H1 (cell line): ENCODE results near the gene SCP2. TPM values are rescaled to one million over a fixed set of nuclear protein-coding genes. Genes with fewer than 3 reads are reported as not detected.

ENCODE experiments used
- CTCF ChIA-PET: fragments of 300-600 bp; sonication (Branson Sonifier 250); formaldehyde crosslinking; loops from one replicate; lab custom pipeline; 2021; ENCODE audit not compliant: partially characterized antibody; lab: Charles Lee
- POLR2A ChIA-PET: fragments of 300-600 bp; sonication (Branson Sonifier 250); formaldehyde crosslinking; loops from one replicate; lab custom pipeline; 2021; ENCODE audit warnings: inconsistent platforms; ENCODE audit not compliant: partially characterized antibody; lab: Charles Lee
- DNase-seq, 2 experiments: peaks; one replicate each; pipeline versions ENCODE4 v3.0.0 to v3.0.0-alpha.2; 2010 to 2022; ENCODE audit warnings: low spot score in 2 of 2, low read depth in 1 of 2, mixed read lengths in 1 of 2
- FAIRE-seq: peaks from 2 replicates; lab custom pipeline; 2011; peaks lifted over from hg19 to GRCh38; lab: Jason Lieb, UNC
- H2AFZ ChIP-seq: 2 replicates; pipeline ENCODE4 v1.8.1; 2012; ENCODE audit warnings: low read length, inconsistent platforms
- H2AK5ac ChIP-seq: 2 replicates; pipeline ENCODE4 v1.6.1; 2013; ENCODE audit warnings: low read depth, low read length
- H2BK120ac ChIP-seq: replicated peaks from 2 replicates; pipeline ENCODE3; 2013; ENCODE audit warnings: low read depth, low read length, inconsistent platforms
- H2BK12ac ChIP-seq: 2 replicates; pipeline ENCODE4 v1.6.1; 2013; ENCODE audit warnings: low read depth, low read length
- H2BK15ac ChIP-seq: 2 replicates; pipeline ENCODE4 v1.6.1; 2013; ENCODE audit warnings: low read length
- H2BK20ac ChIP-seq: 2 replicates; pipeline ENCODE4 v1.6.1; 2013; ENCODE audit warnings: low read length
- H2BK5ac ChIP-seq: 2 replicates; pipeline ENCODE4 v1.6.1; 2013; ENCODE audit warnings: low read depth, low read length
- H3K14ac ChIP-seq: 2 replicates; pipeline ENCODE4 v1.6.1; 2013; ENCODE audit warnings: inconsistent platforms; ENCODE audit not compliant: insufficient read length
- H3K18ac ChIP-seq: 2 replicates; pipeline ENCODE4 v1.6.1; 2013; ENCODE audit warnings: low read length; ENCODE audit errors: extremely low read depth
- H3K23ac ChIP-seq: 2 replicates; pipeline ENCODE4 v1.6.1; 2013; ENCODE audit warnings: inconsistent platforms; ENCODE audit not compliant: insufficient read length
- H3K23me2 ChIP-seq: 2 replicates; pipeline ENCODE4 v1.6.1; 2013; ENCODE audit warnings: low read depth, low read length
- H3K27ac ChIP-seq: 2 replicates; pipeline ENCODE4 v1.6.1; 2011; ENCODE audit warnings: low read depth, low read length, inconsistent platforms
- H3K27me3 ChIP-seq, 4 experiments: replicated peaks in 1 of 4; 1 replicate in 1 of 4; 2 replicates in 3 of 4; pipeline versions ENCODE4 v1.6.1 to v1.8.1; 2011 to 2013; ENCODE audit warnings: low read length in 3 of 4, mild to moderate bottlenecking in 3 of 4, inconsistent platforms in 2 of 4, mixed read lengths in 2 of 4, moderate library complexity in 1 of 4; ENCODE audit not compliant: control insufficient read depth in 3 of 4, insufficient read depth in 3 of 4; ENCODE audit errors: extremely low read depth in 1 of 4
- H3K36me3 ChIP-seq, 4 experiments: 2 replicates each; pipeline versions ENCODE4 v1.6.1 to v1.8.1; 2011 to 2013; ENCODE audit warnings: mild to moderate bottlenecking in 4 of 4, low read length in 3 of 4, moderate library complexity in 2 of 4, control low read depth in 1 of 4, inconsistent platforms in 1 of 4; ENCODE audit not compliant: insufficient read depth in 4 of 4, control insufficient read depth in 2 of 4
- H3K4ac ChIP-seq: replicated peaks from 2 replicates; pipeline ENCODE3; 2013; ENCODE audit warnings: low read length, low read depth, mixed read lengths, inconsistent platforms; ENCODE audit not compliant: insufficient read length
- H3K4me1 ChIP-seq, 4 experiments: replicated peaks in 1 of 4; 1 replicate in 1 of 4; 2 replicates in 3 of 4; pipeline versions ENCODE4 v1.6.1 to v1.8.1; 2011 to 2013; ENCODE audit warnings: low read length in 3 of 4, inconsistent platforms in 2 of 4, mixed read lengths in 1 of 4; ENCODE audit not compliant: insufficient read depth in 4 of 4, control insufficient read depth in 3 of 4
- H3K4me2 ChIP-seq, 2 experiments: 2 replicates each; pipeline versions ENCODE4 v1.6.1 to v1.8.1; 2011 to 2013; ENCODE audit warnings: low read depth in 2 of 2, low read length in 2 of 2, control low read depth in 1 of 2, inconsistent platforms in 1 of 2, mild to moderate bottlenecking in 1 of 2; ENCODE audit not compliant: insufficient read depth in 1 of 2
- H3K4me3 ChIP-seq, 4 experiments: fragments of 200-600, 300-600 bp in 1 of 4; sonication (generic), shearing (Covaris generic), sonication (Bioruptor Twin) in 1 of 4; 2 replicates each; pipeline versions ENCODE4 v1.5.1 to v1.8.1; 2011 to 2016; ENCODE audit warnings: low read length in 4 of 4, low read depth in 3 of 4, control low read depth in 2 of 4, inconsistent platforms in 2 of 4, mild to moderate bottlenecking in 2 of 4, mixed read lengths in 1 of 4, moderate library complexity in 1 of 4; ENCODE audit not compliant: insufficient read depth in 2 of 4; ENCODE audit errors: extremely low read depth in 1 of 4
- H3K56ac ChIP-seq: replicated peaks from 2 replicates; pipeline ENCODE3; 2013; ENCODE audit warnings: low read depth, mild to moderate bottlenecking, mixed read lengths, low read length, inconsistent platforms; ENCODE audit not compliant: insufficient read length
- H3K79me1 ChIP-seq: 2 replicates; pipeline ENCODE4 v1.6.1; 2013; ENCODE audit warnings: low read depth, low read length, control low read depth
- H3K79me2 ChIP-seq, 2 experiments: 2 replicates each; pipeline versions ENCODE4 v1.6.1 to v1.8.1; 2012 to 2013; ENCODE audit warnings: low read length in 2 of 2, mild to moderate bottlenecking in 2 of 2, inconsistent platforms in 1 of 2; ENCODE audit not compliant: insufficient read depth in 2 of 2, control insufficient read depth in 1 of 2
- H3K9ac ChIP-seq, 4 experiments: replicated peaks in 1 of 4; 1 replicate in 1 of 4; 2 replicates in 3 of 4; pipeline versions ENCODE4 v1.6.1 to v1.8.1; 2011 to 2013; ENCODE audit warnings: low read depth in 3 of 4, low read length in 3 of 4, control low read depth in 2 of 4, mild to moderate bottlenecking in 2 of 4, moderate library complexity in 2 of 4, inconsistent platforms in 1 of 4; ENCODE audit errors: extremely low read depth in 1 of 4
- H3K9me3 ChIP-seq, 2 experiments: 2 replicates each; pipeline versions ENCODE4 v1.6.1 to v1.8.1; 2012 to 2013; ENCODE audit warnings: mild to moderate bottlenecking in 2 of 2, moderate library complexity in 2 of 2, control low read depth in 1 of 2, inconsistent platforms in 1 of 2, low read depth in 1 of 2, low read length in 1 of 2, mixed read lengths in 1 of 2; ENCODE audit not compliant: insufficient read depth in 2 of 2
- H4K20me1 ChIP-seq, 2 experiments: replicated peaks in 1 of 2; 2 replicates each; pipeline versions ENCODE3 to v1.8.1; 2011 to 2013; ENCODE audit warnings: inconsistent platforms in 2 of 2, low read length in 2 of 2, mild to moderate bottlenecking in 1 of 2; ENCODE audit not compliant: insufficient read depth in 2 of 2, control insufficient read depth in 1 of 2
- H4K5ac ChIP-seq: 2 replicates; pipeline ENCODE4 v1.6.1; 2013; ENCODE audit warnings: low read length, low read depth, mixed read lengths, inconsistent platforms; ENCODE audit not compliant: insufficient read length
- H4K8ac ChIP-seq: 2 replicates; pipeline ENCODE4 v1.8.0; 2013; ENCODE audit warnings: mild to moderate bottlenecking, moderate library complexity, low read length, inconsistent platforms; ENCODE audit not compliant: insufficient read depth; ENCODE audit errors: extremely low read depth
- H4K91ac ChIP-seq: replicated peaks from 2 replicates; pipeline ENCODE3; 2013; ENCODE audit warnings: low read length, mixed read lengths, inconsistent platforms; ENCODE audit not compliant: insufficient read length
- BCL11A ChIP-seq, 2 experiments: IDR thresholded peaks; one replicate each; pipeline ENCODE4 v1.6.1; 2011; ENCODE audit warnings: low read depth in 2 of 2, low read length in 2 of 2, mild to moderate bottlenecking in 2 of 2
- CBX5 ChIP-seq: fragments of 300-800, 300-1000 bp; sonication (generic); IDR thresholded peaks from 2 replicates; pipeline ENCODE4 v1.7.1; 2016; ENCODE audit warnings: antibody characterized with exemption, low read length, low read depth
- KDM4A ChIP-seq: IDR thresholded peaks from one replicate; pipeline ENCODE4 v1.7.1; 2012; ENCODE audit warnings: low read depth, mild to moderate bottlenecking, moderate library complexity, low read length, inconsistent platforms; ENCODE audit not compliant: severe bottlenecking
- SRF ChIP-seq: IDR thresholded peaks from 2 replicates; pipeline ENCODE4 v1.6.1; 2011; ENCODE audit warnings: mild to moderate bottlenecking, low read depth, low read length, moderate library complexity
- ZNF274 ChIP-seq: IDR thresholded peaks from 2 replicates; pipeline ENCODE4 v1.7.0; 2012; ENCODE audit warnings: low read length, borderline replicate concordance; ENCODE audit errors: extremely low read depth
- WGBS, 2 experiments: shearing (Covaris generic) in 1 of 2; methylation state at CpG; one replicate each; pipeline versions ENCODE4 v1.1.6 to v1.1.7; 2013 to 2015; ENCODE audit warnings: low lambda C conversion rate in 2 of 2, mixed read lengths in 2 of 2, inconsistent platforms in 1 of 2, low coverage in 1 of 2, missing lambda C conversion rate in 1 of 2; ENCODE audit not compliant: insufficient replicate concordance in 2 of 2, insufficient coverage in 1 of 2, insufficient read length in 1 of 2; ENCODE audit errors: extremely low coverage in 1 of 2, missing lambda C conversion rate in 1 of 2; 5-methylcytosine and 5-hydroxymethylcytosine counted together
- polyA plus RNA-seq, 7 experiments: library from polyadenylated mRNA; depleted of rRNA in 3 of 7; stranded (reverse) in 5 of 7; unstranded in 2 of 7; fragments of >200 nt in 5 of 7; fragments of 200-250 nt in 2 of 7; gene quantifications; 1 replicate in 5 of 7; 2 replicates in 1 of 7; 4 replicates in 1 of 7; pipeline versions ENCODE4 v1.2.1 to v1.2.3, GENCODE V29; 2011 to 2013; ENCODE audit warnings: missing spikeins in 2 of 7, mixed read lengths in 2 of 7
- total RNA-seq: library from RNA; stranded (reverse); fragmentation: NEBNext Ultra II Directional; extraction: Animal tissue kit (Norgen Biotek cat#: 25700); gene quantifications from 2 replicates; pipeline ENCODE4 v1.2.1, GENCODE V29; 2021

The SCP2 gene
- total and polyA plus RNA-seq, 2 of the 8 experiments (the other 6 are each of a cell fraction or from before 2014, with no cell fraction given) = 20.9 to 54.3 TPM

DNA sequence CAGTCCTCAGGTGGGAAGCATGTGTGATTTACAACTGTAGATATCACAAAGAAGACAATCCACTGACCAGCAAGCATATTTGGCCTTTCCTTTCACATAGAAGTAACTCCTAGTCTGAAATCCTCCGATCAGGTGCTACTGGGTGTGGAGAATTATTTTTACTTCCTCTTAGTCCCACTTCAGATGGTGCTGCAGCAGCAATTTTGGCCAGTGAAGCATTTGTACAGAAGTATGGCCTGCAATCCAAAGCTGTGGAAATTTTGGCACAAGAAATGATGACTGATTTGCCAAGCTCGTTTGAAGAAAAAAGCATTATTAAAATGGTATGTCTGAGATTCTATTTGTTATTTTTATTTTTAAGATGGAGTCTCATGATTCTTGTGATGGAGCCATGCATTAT lies 51.0 kb downstream of the SCP2 start:
- Histone ChIP-seq H3K4me3 (no peak overlapping the region), H3K23ac (no peak overlapping the region), H3K23me2 (no peaks in the 10 kb centered on the region; the same call in 1 of the 2 replicates), H3K9ac (no peak overlapping the region), H2BK5ac (no peak overlapping the region), H4K20me1 (no peaks in the 10 kb centered on the region), H3K27ac (no peak overlapping the region), H3K27me3 (no peaks in the 10 kb centered on the region), H4K5ac (no peak overlapping the region), H2BK12ac (no peak overlapping the region), H2BK20ac (peak overlapping the region; percentile 29; the same call in 1 of the 2 replicates), H3K4ac (no peak overlapping the region), H3K9me3 (no peaks in the 10 kb centered on the region), H3K18ac (no peak overlapping the region), H4K91ac (no peak overlapping the region), H3K14ac (no peak overlapping the region), H2BK15ac (no peak overlapping the region), H3K4me2 (no peak overlapping the region), H2BK120ac (no peak overlapping the region), H3K4me1 (peaks cover 0 to 12% (median 1%) of the 10 kb centered on the region in 4 experiments; a peak in 5 of 7 replicates), H4K8ac (no peak overlapping the region), H2AK5ac (no peak overlapping the region), H3K36me3 (no peaks in the 10 kb centered on the region), H2AFZ (no peak overlapping the region), H3K79me2 (no peaks in the 10 kb centered on the region), H3K56ac (no peak overlapping the region), H3K79me1 (no peaks in the 10 kb centered on the region)
- TF ChIP-seq CBX5 (no peak), BCL11A (IDR thresholded peaks at IDR 0.05; ENCODE audit: low read depth in 2 of 2, low read length in 2 of 2) (no peak), KDM4A (no peak), ZNF274 (no peak), SRF (no peak)
- no peak for DNase-seq
- FAIRE-seq = no peak
- WGBS, 2 experiments = 84% methylated on average over 2 of the region's 2 CpGs; no CpG with 5 or more reads in 1 of the 2 experiments
- POLR2A ChIA-PET = no interaction called here
- CTCF ChIA-PET = interaction anchor here (1.1 kb wide), 1 partner anchor 9 kb away, joined by 3 read pairs; no protein-coding TSS in a partner anchor
